Measurements from ENCODE around the gene CRABP2.

- TF ChIP-seq, protein P1, sequence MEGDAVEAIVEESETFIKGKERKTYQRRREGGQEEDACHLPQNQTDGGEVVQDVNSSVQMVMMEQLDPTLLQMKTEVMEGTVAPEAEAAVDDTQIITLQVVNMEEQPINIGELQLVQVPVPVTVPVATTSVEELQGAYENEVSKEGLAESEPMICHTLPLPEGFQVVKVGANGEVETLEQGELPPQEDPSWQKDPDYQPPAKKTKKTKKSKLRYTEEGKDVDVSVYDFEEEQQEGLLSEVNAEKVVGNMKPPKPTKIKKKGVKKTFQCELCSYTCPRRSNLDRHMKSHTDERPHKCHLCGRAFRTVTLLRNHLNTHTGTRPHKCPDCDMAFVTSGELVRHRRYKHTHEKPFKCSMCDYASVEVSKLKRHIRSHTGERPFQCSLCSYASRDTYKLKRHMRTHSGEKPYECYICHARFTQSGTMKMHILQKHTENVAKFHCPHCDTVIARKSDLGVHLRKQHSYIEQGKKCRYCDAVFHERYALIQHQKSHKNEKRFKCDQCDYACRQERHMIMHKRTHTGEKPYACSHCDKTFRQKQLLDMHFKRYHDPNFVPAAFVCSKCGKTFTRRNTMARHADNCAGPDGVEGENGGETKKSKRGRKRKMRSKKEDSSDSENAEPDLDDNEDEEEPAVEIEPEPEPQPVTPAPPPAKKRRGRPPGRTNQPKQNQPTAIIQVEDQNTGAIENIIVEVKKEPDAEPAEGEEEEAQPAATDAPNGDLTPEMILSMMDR (IDR thresholded peaks at IDR 0.05; ENCODE audit: low read depth, low read length) = no peak
- TF ChIP-seq POLR2A (IDR thresholded peaks at IDR 0.05; ENCODE audit: extremely low read depth, insufficient read length) = no peak
- TF ChIP-seq, protein P2, sequence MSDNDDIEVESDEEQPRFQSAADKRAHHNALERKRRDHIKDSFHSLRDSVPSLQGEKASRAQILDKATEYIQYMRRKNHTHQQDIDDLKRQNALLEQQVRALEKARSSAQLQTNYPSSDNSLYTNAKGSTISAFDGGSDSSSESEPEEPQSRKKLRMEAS (IDR thresholded peaks at IDR 0.05; ENCODE audit: low read depth, low read length) = no peak
Measured at GRCh38 chr1:156704930-156705320, 458 bp downstream of the CRABP2 start.
